GM19193 (cell line): Measurements from ENCODE around the gene IKZF2.
A peak's percentile ranks its signal among the peaks of the same experiment; 100 is the strongest.

Source experiments
- POLR2A ChIP-seq: IDR thresholded peaks from 4 replicates; pipeline ENCODE4 v1.6.1; 2011; ENCODE audit not compliant: insufficient read depth, insufficient read length; ENCODE audit errors: extremely low read depth

Gene IKZF2

GRCh38 chr2:213011505-213011904 lies 139.9 kb downstream of the IKZF2 start:
- TF ChIP-seq POLR2A: no peak

GRCh38 chr2:213010106-213010779 lies 141.2 kb downstream of the IKZF2 start:
- peak; percentile 23 for TF ChIP-seq POLR2A

GRCh38 chr2:213007290-213007838 lies 144.0 kb downstream of the IKZF2 start:
- no peak for TF ChIP-seq POLR2A

- no peak for TF ChIP-seq POLR2A
Observed at GRCh38 chr2:213004197-213004821, 147.1 kb downstream of the IKZF2 start.

- TF ChIP-seq POLR2A: no peak
Observed at GRCh38 chr2:213002383-213002782, 149.0 kb downstream of the IKZF2 start.

GRCh38 chr2:213001297-213001910 lies 150.0 kb downstream of the IKZF2 start:
- TF ChIP-seq POLR2A: no peak

GRCh38 chr2:212998626-212999359 lies 152.6 kb downstream of the IKZF2 start:
- no peak for TF ChIP-seq POLR2A

GRCh38 chr2:212997526-212998020 lies 153.8 kb downstream of the IKZF2 start:
- no peak for TF ChIP-seq POLR2A

- TF ChIP-seq POLR2A: no peak
Observed at GRCh38 chr2:212995920-212996319, 155.5 kb downstream of the IKZF2 start.

- TF ChIP-seq POLR2A: no peak
Observed at GRCh38 chr2:212994976-212995375, 156.4 kb downstream of the IKZF2 start.

- no peak for TF ChIP-seq POLR2A
Observed at GRCh38 chr2:212991120-212991519, 160.3 kb downstream of the IKZF2 start.

- TF ChIP-seq POLR2A: no peak
Observed at GRCh38 chr2:212990697-212991096, 160.7 kb downstream of the IKZF2 start.

GRCh38 chr2:212987492-212987891 lies 163.9 kb downstream of the IKZF2 start:
- no peak for TF ChIP-seq POLR2A

GRCh38 chr2:212984129-212984528 lies 167.3 kb downstream of the IKZF2 start:
- no peak for TF ChIP-seq POLR2A

- TF ChIP-seq POLR2A: no peak
Observed at GRCh38 chr2:212979799-212980198, 171.6 kb downstream of the IKZF2 start.
